ENCODE data around the gene KATNBL1.

KATNBL1 gene

DNA sequence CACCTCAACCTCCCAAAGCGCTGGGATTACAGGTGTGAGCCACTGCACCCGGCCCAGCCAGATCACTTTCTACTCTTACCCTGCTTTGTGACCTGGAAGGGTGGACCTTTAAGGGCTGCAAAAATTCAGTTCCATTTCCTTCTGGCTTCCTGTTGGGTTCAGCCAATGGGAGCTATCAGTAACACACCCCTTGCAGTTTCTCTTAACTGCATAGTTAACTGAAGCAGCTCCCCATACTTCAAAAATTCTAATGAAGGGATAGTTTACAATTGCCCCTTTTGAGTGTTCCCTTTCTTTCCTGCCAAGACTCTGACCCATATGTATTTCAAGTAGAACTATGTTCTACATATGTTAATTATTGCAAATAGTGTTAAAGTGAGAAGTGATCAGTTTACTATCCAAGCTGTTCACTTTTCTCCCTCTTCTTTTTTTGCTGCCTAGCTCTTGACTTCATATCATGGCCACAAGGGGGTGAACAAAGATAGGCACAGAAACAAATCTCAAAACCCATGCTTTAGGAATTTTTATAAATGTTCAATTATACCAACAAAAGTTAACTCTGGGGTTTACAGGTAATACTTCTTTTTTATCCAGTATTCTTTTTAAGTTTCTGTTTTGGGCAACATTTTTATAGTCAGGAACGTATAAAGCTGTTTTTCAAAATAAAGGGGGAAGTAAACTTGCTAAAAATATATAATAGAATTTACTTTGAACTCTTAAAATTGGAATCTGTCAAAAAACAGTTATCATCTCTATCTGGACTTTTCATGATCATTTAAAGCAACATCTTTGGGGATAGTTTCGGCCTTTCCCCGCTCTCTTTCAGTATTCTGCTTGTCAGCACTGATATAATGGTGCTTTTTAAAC is 99.9 kb downstream of the KATNBL1 start:
- TF ChIP-seq, protein P1, sequence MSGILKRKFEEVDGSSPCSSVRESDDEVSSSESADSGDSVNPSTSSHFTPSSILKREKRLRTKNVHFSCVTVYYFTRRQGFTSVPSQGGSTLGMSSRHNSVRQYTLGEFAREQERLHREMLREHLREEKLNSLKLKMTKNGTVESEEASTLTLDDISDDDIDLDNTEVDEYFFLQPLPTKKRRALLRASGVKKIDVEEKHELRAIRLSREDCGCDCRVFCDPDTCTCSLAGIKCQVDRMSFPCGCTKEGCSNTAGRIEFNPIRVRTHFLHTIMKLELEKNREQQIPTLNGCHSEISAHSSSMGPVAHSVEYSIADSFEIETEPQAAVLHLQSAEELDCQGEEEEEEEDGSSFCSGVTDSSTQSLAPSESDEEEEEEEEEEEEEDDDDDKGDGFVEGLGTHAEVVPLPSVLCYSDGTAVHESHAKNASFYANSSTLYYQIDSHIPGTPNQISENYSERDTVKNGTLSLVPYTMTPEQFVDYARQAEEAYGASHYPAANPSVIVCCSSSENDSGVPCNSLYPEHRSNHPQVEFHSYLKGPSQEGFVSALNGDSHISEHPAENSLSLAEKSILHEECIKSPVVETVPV (CRISPR knock-in tag; IDR thresholded peaks at IDR 0.05): no peak
- no peak for TF ChIP-seq ZNF70 (CRISPR knock-in tag; IDR thresholded peaks at IDR 0.05)
- TF ChIP-seq ZNF565 (CRISPR knock-in tag; conservative IDR thresholded peaks at IDR 0.05; ENCODE audit: low read depth): no peak
- TF ChIP-seq ISL1 (CRISPR knock-in tag; IDR thresholded peaks at IDR 0.05): no peak
- TF ChIP-seq, protein P2, sequence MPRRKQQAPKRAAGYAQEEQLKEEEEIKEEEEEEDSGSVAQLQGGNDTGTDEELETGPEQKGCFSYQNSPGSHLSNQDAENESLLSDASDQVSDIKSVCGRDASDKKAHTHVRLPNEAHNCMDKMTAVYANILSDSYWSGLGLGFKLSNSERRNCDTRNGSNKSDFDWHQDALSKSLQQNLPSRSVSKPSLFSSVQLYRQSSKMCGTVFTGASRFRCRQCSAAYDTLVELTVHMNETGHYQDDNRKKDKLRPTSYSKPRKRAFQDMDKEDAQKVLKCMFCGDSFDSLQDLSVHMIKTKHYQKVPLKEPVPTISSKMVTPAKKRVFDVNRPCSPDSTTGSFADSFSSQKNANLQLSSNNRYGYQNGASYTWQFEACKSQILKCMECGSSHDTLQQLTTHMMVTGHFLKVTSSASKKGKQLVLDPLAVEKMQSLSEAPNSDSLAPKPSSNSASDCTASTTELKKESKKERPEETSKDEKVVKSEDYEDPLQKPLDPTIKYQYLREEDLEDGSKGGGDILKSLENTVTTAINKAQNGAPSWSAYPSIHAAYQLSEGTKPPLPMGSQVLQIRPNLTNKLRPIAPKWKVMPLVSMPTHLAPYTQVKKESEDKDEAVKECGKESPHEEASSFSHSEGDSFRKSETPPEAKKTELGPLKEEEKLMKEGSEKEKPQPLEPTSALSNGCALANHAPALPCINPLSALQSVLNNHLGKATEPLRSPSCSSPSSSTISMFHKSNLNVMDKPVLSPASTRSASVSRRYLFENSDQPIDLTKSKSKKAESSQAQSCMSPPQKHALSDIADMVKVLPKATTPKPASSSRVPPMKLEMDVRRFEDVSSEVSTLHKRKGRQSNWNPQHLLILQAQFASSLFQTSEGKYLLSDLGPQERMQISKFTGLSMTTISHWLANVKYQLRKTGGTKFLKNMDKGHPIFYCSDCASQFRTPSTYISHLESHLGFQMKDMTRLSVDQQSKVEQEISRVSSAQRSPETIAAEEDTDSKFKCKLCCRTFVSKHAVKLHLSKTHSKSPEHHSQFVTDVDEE (CRISPR knock-in tag; IDR thresholded peaks at IDR 0.05): no peak
- no peak for TF ChIP-seq PPARA (CRISPR knock-in tag; IDR thresholded peaks at IDR 0.05; ENCODE audit: borderline replicate concordance)
- TF ChIP-seq, protein P3, sequence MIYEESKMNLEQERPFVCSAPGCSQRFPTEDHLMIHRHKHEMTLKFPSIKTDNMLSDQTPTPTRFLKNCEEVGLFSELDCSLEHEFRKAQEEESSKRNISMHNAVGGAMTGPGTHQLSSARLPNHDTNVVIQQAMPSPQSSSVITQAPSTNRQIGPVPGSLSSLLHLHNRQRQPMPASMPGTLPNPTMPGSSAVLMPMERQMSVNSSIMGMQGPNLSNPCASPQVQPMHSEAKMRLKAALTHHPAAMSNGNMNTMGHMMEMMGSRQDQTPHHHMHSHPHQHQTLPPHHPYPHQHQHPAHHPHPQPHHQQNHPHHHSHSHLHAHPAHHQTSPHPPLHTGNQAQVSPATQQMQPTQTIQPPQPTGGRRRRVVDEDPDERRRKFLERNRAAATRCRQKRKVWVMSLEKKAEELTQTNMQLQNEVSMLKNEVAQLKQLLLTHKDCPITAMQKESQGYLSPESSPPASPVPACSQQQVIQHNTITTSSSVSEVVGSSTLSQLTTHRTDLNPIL (CRISPR knock-in tag; IDR thresholded peaks at IDR 0.05; ENCODE audit: low read depth): no peak
- no peak for TF ChIP-seq ESRRG (CRISPR knock-in tag; IDR thresholded peaks at IDR 0.05)
- no peak for TF ChIP-seq OSR1 (CRISPR knock-in tag; IDR thresholded peaks at IDR 0.05)
- no peak for TF ChIP-seq RARB (CRISPR knock-in tag; IDR thresholded peaks at IDR 0.05)
- ATAC-seq: peak; percentile 80; the same call in 2 of the 3 replicates

DNA sequence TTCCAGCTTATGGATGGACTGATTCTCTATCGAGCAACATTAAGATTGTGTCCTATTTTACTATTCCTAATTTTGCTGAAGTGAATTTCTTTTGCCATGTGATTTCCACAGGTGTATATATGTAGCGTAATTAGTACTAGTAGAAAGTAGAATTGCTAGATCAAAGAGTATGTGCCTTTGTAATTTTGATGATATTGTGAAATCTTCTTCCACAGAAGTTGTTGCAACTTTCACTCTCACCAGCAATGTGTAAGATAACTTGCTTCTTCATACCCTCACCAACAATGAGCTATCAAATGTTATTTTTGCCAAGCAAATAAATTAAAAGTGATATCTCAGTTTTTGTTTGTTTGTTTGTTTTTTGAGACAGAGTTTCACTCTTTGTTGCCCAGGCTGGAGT is 102.6 kb downstream of the KATNBL1 start:
- no peak for ATAC-seq

DNA sequence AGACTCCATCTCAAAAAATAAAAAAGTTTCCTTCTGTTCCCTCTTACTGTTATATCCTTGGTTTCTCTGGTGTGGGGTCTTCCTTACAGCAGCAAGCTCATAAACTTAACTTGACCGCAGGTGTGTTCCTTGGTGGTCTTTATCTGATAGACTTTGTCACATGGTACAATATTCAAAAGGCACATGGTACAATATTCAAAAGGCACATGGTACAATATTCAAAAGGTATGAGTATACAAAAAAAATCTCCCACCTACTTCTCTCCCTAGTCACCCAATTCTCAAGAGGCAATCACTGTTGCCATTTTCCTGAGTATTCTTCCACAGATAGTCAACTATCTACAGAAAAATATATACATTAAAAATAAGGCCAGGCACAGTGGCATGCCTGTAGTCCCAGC is 103.5 kb downstream of the KATNBL1 start:
- ATAC-seq: no peak
- TF ChIP-seq ISL1 (CRISPR knock-in tag; IDR thresholded peaks at IDR 0.05) (no peak), PPARA (CRISPR knock-in tag; IDR thresholded peaks at IDR 0.05; ENCODE audit: borderline replicate concordance) (no peak), BACH2 (CRISPR knock-in tag; IDR thresholded peaks at IDR 0.05; ENCODE audit: borderline replicate concordance) (no peak), GLIS3 (CRISPR knock-in tag; IDR thresholded peaks at IDR 0.05) (no peak), ZFP30 (CRISPR knock-in tag; IDR thresholded peaks at IDR 0.05) (no peak), TCF4 (CRISPR knock-in tag; IDR thresholded peaks at IDR 0.05; ENCODE audit: borderline replicate concordance) (no peak), ESRRG (CRISPR knock-in tag; IDR thresholded peaks at IDR 0.05) (no peak), OSR1 (CRISPR knock-in tag; IDR thresholded peaks at IDR 0.05) (no peak), RARB (CRISPR knock-in tag; IDR thresholded peaks at IDR 0.05) (no peak), ZNF70 (CRISPR knock-in tag; IDR thresholded peaks at IDR 0.05) (no peak), ZNF8 (CRISPR knock-in tag; IDR thresholded peaks at IDR 0.05) (no peak), ARNTL (CRISPR knock-in tag; IDR thresholded peaks at IDR 0.05; ENCODE audit: borderline replicate concordance, low read depth) (no peak), SNAI2 (CRISPR knock-in tag; IDR thresholded peaks at IDR 0.05) (no peak), ZNF565 (CRISPR knock-in tag; conservative IDR thresholded peaks at IDR 0.05; ENCODE audit: low read depth) (no peak), ZC3H10 (CRISPR knock-in tag; IDR thresholded peaks at IDR 0.05) (no peak)
- TF ChIP-seq, protein P3 (CRISPR knock-in tag; IDR thresholded peaks at IDR 0.05; ENCODE audit: low read depth): no peak
- TF ChIP-seq, protein P4, sequence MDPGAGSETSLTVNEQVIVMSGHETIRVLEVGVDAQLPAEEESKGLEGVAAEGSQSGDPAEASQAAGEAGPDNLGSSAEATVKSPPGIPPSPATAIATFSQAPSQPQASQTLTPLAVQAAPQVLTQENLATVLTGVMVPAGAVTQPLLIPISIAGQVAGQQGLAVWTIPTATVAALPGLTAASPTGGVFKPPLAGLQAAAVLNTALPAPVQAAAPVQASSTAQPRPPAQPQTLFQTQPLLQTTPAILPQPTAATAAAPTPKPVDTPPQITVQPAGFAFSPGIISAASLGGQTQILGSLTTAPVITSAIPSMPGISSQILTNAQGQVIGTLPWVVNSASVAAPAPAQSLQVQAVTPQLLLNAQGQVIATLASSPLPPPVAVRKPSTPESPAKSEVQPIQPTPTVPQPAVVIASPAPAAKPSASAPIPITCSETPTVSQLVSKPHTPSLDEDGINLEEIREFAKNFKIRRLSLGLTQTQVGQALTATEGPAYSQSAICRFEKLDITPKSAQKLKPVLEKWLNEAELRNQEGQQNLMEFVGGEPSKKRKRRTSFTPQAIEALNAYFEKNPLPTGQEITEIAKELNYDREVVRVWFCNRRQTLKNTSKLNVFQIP (CRISPR knock-in tag; IDR thresholded peaks at IDR 0.05; ENCODE audit: borderline replicate concordance, low read depth): no peak
- TF ChIP-seq, protein P5, sequence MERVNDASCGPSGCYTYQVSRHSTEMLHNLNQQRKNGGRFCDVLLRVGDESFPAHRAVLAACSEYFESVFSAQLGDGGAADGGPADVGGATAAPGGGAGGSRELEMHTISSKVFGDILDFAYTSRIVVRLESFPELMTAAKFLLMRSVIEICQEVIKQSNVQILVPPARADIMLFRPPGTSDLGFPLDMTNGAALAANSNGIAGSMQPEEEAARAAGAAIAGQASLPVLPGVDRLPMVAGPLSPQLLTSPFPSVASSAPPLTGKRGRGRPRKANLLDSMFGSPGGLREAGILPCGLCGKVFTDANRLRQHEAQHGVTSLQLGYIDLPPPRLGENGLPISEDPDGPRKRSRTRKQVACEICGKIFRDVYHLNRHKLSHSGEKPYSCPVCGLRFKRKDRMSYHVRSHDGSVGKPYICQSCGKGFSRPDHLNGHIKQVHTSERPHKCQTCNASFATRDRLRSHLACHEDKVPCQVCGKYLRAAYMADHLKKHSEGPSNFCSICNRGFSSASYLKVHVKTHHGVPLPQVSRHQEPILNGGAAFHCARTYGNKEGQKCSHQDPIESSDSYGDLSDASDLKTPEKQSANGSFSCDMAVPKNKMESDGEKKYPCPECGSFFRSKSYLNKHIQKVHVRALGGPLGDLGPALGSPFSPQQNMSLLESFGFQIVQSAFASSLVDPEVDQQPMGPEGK (CRISPR knock-in tag; IDR thresholded peaks at IDR 0.05; ENCODE audit: borderline replicate concordance): no peak

More for the DNA sequence above, 102.6 kb downstream of the KATNBL1 start:
- TF ChIP-seq ESRRG (CRISPR knock-in tag; IDR thresholded peaks at IDR 0.05) (no peak), GLIS3 (CRISPR knock-in tag; IDR thresholded peaks at IDR 0.05) (no peak), ARNTL (CRISPR knock-in tag; IDR thresholded peaks at IDR 0.05; ENCODE audit: borderline replicate concordance, low read depth) (no peak), ZFP30 (CRISPR knock-in tag; IDR thresholded peaks at IDR 0.05) (no peak), CSDC2 (CRISPR knock-in tag; IDR thresholded peaks at IDR 0.05) (no peak)
- TF ChIP-seq, protein P4 (CRISPR knock-in tag; IDR thresholded peaks at IDR 0.05; ENCODE audit: borderline replicate concordance, low read depth): no peak
